NCI-H128 (cell line): ENCODE data around the gene ADGRG1.
"Not testable (repeated sequence)": the region's sequence is repeated elsewhere in the genome, so short reads cannot be mapped to it uniquely, and the experiment has no call there.

Experiments
- DNase-seq: peaks from one replicate; lab custom pipeline; 2025; ENCODE audit not compliant: unreplicated experiment; lab: John Stamatoyannopoulos, UW

ADGRG1 gene

DNA sequence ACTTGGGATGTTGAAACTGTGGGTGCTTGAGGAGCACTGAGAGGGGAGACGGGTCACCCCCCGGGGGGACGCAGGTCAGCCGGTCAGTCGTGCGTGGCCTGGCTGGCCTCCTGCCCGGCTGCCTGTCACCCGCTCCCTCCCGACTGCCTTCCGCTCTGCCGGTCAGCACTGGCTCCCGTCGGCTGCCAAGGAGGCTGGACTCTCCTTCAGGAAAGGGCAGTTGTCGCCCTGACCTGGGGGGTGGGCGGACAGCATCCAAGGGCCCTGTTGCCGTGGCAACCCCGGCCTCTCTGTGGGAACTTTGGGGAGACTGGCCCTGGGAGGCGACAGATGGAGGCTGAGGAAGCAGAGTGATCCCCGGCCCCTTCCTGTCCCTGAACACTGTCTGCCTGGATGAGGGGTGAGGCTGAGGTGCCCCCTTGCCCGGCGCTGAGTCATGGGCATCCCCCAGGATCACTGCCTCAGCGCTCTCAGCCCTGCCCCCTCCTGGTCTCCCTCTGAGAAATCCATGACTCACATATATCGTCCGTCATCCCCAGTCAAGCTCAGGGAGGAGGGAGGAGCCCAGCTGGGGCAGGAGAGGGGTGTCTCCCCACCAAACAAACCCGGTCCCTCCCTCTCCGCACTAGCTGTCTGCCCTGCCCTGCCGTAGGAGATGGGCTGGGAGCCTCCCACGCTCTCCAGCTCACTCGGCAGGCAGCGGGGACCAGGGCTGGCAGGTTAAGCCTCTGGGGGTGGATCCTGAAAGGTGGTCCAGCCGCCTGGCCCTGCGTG is at the start of gene ADGRG1:
Gene ADGRG1 (plus strand): TSS at position 623 of the 774 bp plus-strand sequence. CDS start 21,658 bp downstream, outside the sequence.
- DNase-seq = no peak

DNA sequence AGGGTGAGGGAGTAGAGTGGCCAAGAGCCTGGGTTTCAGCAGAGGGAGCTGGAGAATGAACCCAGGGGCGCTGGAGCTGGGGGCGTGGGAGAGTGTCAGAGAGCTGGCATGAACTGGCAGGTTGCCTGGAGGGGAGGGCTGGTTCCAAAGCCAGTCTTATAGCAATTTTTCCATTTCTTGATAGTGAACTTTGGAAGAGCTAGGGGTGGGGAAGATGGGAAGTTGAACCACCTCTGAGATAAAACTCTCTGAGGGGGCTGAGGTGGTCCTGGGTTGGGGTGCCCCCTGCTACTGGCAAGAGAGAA is 49.1 kb upstream of the ADGRG1 start:
- no peak for DNase-seq

DNA sequence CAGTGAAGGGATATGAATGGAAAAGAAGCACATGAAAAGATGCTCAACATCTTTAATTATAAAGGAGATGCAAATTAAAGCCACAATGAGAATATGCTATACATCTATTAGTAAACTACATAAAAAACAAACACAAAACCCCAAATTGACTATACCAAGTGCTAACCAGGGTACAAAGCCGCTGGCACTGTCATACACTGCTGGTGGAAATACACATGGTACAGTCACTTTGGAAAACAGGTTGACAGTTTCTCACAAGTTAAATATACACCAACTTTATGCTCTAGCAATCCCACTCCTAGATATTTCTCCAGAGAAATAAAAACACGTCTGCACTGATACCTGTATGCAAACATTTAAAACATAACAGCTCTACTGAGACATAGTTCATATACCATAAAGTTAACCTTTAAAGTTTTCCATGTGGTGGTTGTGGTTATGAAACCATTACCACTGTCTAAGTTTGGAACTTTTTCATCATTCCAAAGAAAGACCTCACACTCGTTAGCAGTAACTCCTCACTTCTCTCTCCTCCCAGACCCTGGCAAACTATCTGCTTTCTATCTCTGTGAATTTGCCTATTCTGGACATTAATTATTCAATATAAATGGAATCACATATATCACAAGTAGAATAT is 43.3 kb upstream of the ADGRG1 start:
- DNase-seq = no peak

DNA sequence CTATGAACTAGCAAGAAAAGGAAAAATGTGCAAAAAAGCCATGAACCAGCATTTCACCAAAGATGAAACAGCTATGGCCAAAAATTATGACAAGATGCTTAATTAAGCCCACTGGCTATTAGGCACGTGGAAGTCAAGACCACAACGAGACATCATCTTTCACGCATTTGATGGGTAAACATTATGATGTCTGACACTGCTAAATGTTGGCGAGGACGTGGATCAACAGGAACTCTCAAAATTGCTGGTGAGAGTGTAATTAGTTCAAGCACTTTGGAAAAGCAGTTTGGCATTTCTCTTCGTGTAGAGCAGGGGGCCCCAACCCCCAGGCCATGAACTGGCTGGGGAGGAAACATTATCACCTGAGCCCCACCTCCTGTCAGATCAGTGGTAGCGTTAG is 39.6 kb upstream of the ADGRG1 start:
- DNase-seq = no peak

DNA sequence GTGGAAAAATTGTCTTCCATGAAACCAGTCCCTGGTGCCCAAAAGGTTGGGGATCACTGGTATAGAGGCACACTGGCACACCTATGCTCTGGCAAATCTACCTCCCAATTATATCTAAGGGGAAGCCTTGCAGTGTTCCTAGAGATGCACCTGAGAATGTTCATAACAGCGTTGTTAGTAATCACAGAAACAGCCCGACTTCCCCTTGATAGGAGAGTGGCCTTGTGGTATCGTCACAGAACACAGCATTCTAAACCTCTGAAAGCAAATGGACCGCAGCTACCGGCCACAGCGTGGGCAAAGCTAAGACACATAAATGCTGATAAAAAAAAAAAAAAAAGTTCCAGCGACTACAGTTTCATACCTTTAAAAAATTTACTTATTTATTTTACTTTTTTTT is 39.1 kb upstream of the ADGRG1 start:
- DNase-seq = no peak

DNA sequence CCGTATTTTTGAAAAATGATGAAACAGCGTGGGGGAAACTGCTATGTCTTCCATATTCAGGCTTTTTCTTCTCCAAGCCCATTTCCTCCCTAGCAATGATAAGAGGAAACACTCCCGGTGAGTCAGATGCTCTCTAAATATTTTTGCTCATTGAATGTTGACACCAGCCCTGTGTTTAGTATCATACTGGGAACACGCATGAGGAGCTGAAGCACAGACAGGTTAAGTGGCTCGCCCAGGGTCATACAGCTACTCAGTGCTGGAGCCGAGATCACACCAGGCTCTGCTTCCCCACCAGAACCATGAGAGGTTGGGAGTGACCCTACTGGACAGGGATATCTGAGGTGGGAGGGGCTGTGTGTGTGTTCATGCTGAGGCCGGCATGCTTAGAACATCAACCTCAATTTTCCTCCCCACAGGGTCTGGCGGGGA is 37.8 kb upstream of the ADGRG1 start:
- no peak for DNase-seq

DNA sequence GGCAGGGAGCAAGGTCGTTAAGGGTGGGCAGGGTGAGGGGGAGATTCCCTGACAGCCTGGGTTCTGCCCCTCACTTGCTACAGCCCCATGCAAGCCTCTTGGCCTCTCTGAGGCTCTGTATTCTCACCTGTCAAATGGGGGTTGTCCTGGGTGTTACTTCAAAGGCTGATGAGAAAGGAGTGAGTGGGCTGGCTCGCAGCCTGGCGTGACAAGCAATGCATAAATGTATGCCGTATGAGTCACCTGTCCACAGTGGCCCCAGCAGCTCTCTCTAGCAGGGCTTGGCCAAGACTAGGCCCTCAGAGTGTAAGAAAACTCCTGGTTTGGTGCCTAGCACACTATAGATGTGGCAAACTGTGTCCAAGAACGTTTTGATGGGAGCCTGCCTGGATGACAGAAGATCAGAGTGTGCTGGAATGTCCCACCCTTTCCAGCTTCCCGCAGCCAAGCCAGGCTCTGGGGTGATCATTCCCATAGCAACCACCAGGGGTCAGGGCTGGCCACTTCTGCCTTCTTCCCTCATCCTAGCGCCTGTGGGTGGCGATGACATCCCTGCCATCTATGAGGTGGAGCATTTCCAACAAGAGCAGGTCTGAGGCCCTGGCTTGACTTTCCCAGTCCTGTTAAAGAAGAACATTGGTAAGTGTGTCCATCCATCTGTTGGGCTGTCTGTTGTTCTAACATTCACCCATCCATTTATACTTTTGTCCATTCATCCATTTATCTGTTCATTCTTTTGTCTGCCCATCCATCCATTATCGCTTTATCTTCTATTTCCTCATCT is 37.2 kb upstream of the ADGRG1 start:
- no peak for DNase-seq

DNA sequence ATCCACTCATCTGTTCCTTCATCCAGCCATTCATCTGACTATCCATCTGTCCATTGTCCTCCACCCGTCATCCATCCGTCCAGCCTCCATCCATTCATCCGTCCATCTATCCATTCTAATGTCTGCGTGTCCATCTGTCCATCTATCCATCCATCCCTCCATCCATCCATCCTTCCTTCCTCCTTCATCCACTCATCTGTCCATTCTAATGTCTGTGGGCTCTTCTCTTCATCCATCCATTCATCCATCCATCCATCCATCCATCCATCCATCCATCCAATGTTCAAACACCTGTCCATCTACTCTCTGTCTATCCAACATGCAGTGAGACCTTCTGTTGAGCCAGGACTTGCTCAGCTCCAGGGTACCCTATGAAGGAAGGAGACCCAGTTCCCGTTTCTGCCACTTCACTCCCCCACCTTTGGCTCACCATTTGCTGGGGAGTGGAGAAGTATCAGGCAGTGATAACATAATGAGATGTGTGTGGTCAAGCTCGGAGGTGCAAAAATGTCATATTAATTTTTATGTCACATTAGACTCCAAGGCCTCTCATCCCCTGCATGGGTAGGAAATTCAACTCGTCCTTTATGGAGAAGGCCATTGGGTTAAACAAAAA is 36.5 kb upstream of the ADGRG1 start:
- no peak for DNase-seq

DNA sequence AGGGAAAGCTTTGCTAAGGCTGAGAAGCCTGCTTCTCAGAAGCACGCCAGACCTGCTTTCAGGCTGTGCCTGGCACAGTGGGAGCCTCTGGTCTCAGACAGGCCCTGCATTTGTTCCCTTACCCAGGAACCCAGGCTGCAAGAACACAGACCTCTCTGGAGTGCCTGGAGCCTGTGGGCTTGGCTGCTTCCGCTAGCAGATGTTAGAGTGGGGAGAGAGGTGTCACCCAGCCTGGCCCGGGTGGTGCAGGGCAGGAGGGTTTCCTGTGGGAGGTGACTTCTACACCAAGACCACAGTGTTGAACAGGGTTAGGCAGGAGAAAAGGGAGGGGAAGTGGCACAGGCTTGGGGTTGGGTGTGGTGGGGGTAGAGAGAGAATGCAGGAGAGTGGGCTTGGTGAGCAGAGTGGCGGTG is 35.8 kb upstream of the ADGRG1 start:
- DNase-seq = no peak

DNA sequence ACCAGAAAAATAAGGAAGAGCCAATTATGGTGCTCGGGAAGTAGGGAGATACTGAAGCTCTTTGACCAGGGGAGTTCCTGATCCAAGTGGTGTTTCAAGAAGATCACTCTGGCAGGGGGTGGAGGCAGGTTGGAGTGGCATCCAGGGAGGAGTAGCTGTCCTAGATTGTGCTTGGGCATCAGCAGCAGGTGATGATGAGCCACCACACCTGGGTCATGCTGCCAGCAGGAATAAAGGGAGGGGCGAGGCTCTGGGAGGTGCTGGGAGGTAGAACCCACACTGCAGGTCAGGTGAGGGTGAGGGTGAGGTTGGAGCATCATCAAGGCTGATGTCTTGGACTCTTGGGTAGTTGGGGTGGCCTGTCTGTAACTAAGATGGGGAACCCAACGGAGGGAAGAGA is 35.4 kb upstream of the ADGRG1 start:
- no peak for DNase-seq

DNA sequence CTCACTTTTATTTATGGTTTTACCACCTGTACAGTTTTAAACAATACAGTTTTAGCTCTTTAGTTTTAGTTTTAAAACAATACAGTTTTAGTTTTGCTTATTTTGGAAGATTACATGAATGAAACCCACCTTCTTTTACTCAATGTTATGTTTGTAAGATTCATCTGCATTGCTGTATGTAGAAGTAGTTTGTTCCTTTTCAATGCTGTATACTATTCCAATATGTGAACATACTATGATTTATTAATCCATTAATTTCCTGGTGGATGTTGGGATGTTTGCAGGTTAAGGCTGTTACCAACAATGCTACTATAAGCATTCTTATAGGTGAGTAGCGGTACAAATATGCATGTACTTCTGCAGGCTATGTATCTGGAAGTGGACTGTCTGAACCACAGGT is 34.4 kb upstream of the ADGRG1 start:
- no peak for DNase-seq

DNA sequence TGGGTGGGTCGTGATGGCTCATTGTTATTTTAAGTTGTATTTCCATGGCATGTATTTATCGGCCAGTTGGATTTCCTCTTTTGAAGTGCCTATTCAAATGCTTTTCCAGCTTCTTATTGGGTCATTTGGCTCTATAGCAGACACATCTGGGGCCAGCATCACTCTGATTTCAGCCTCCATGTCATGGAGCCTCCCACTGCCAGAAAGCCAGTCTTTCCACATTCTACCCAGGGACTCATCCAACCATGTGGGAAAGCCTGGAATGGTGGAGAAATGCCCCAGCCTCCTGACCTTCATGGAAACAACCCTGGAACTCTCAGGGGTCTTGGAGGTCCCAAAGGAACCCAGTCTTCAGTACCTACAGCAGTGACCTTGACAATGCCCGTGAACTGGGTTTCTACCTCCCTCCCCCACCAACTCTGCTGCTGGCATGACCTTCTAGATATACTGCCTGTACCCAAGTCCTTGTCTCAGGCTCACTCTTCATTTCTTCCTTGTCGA is 33.8 kb upstream of the ADGRG1 start:
- DNase-seq = no peak

DNA sequence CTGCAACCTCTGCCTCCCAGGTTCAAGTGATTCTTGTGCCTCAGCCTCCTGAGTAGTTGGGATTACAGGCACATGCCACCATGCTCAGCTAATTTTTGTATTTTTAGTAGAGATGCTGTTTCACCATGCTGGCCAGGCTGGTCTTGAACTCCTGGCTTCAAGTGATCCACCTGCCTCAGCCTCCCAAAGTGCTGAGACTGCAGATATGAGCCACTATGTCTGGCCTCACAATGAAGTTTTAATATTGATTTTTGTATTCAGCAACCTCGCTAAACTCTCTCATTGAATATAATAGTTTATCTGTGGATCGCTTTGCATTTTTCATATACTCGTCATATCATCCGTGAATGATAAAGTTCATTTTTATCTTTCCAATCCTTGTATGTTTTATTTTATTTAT is 32.2 kb upstream of the ADGRG1 start:
- not testable (repeated sequence) for DNase-seq

DNA sequence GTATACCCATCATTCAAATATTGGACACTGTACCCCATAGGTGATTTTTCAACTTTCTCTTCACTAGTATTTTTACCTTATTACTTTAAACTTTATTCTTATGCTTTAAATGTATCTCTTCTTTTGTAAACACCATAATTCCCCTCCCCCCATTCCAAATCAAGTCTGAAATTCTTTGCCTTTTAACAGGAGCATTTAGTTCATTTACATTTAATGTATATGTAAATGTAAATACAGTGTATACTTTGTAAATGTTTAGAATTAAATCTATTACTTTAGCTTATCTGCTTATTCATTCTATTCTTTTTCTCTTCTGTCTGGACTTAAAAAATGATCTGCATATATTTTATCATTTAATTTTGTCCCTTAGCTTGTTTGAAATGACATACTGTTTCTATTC is 30.0 kb upstream of the ADGRG1 start:
- no peak for DNase-seq

DNA sequence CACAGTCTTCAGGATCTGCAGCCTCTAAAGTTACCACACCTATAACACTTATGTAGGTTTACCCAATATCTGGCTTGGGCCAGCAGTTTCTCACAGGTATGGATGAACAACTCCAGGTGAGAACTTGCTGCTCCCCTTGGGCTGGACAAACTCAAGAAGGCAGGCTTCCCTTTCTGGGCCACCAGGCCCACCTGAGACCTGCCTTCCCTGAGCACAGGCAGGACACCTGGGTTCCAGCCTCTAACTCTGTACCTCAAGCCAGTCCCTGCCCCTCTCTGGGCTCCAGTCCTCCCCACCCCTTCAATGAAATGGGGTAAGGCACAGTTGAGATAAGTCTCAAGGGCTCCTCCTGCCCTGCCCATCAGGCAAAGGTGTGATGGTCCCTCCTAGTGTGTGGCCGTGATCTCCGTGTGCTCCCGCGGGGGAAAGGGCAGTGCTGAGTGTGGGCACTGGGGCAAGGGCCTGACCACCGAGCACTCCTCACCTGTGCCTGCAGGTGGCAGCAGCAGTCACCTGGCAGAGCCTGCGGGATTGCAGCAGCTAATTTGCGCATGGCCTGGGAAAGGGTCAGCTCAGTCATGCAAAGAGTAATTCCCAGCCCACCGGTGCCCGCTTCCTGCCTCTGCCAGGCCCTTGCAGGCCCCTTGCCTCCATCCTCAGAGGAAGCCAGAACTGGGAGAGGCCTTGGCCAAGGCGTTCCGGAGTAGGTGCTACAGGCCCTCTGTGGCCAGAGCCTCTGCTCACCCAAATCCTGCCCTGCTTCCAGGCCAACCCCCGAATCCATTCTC is 28.2 kb upstream of the ADGRG1 start:
- DNase-seq = no peak

DNA sequence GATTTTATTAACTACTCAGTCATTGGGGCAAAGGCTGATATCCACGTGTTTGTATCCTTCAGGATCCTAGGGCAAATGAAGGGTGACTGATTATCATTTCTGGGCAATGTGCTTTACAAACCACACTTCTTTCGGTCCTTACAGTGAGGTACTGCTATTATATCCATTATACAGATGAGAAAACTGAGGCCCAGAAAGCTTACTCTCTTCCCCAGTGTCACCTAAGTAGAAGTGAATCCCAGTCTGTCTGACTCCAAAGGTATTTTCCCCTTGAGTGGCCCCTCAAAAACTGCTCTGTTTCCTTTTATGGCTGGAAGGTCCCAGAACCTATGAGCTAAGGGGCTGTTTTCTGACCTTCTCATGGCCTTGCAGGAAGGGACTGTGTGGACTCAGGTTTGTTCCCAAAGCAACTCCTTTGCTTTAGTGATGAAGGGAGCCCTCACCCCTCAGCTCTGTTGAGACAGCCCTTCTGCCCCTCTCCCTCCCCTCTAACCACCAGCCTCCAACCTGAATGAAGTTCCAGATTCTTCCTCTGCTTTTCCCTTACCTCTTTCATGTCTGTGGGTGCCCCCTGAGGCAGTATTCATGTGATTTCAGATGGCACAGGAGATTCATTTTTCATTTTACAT is 27.4 kb upstream of the ADGRG1 start:
- DNase-seq = no peak

DNA sequence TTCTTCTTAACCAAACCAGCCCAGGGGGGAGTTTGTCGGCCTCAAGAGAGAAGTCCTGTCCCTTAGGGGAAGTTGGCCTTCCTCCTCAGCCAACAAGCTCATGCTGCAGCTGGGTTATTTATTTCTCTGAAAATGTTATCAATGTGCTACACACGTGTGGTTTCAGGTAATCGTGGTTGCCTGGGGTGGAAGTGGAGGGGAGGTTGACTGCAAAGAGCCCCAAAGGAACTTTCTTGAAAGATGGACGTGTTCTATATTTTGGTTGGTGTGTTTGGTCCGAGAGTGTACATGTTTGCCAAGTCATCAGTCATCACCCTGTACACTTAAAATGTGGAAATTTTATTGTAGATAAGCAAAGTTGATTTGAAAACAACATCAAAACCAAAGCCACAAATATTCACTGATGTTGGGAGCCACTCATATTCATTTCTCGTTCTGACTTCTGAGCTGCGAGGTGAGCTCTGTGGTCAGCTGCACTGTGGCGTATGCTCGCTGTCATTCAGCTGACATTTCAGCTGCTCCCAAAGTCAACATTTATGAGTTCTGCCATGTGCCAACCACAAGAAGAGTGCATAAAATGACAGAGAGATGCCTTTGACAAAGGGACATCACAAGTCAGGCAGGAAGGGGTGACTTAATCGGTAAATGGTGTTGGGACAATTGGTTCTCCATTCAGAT is 26.5 kb upstream of the ADGRG1 start:
- no peak for DNase-seq

DNA sequence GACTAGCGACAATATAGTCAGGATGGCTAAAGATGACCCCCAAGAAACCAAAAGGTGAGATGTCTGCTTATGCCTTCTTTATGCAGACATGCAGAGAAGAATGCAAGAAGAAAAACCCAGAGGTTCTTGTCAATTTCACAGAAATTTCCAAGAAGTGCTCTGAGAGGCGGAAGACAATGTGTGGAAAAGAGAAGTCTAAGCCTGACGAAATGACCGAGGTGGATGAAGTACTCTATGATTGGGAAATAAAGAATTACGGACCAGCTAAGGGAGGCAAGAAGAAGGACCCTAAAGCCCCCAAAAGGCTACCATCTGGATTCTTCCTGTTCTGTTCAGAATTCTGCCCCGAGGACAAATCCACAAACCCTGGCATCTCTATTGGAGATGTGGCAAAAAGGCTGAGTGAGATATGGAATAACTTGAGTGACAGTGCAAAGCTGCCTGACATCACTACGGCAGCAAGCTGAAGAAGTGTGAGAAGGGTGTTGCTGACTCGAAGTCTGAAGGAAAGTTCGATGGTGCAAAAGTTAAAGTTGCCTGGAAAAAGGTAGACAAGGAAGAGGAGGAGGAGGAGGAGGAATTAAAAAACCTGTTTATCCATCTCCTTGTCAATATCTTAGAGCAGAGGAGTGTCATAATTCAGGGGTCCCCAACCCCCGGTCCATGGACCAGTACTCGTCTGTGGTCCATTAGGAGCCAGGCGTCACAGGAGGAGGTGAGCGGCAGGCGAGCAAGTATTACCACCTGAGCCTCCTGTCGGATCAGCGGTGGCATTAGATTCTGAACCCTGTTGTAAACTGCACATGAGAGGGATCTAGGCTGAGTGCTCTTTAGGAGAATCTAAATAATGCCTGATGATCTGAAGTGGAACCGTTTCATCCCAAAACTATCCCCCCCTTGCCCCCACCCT is 25.1 kb upstream of the ADGRG1 start:
- no peak for DNase-seq

DNA sequence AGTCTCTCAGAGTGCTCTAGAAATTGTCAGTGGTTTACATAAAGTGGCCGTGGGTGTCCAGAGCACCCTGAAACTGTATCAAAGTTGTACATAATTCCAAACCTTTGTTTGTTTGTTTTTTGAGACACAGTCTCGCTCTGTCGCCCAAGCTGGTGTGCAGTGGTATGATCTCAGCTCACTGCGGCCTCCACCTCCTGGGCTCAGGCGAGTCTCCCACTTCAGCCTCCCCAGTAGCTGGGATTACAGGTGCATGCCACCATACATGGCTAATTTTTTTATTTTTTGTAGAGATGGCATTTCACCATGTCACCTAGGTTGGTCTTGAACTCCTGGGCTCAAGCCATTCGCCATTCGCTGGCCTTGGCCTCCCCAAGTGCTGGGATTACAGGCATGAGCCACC is 24.3 kb upstream of the ADGRG1 start:
- DNase-seq = no peak
